Retinal pigment epithelial cell (primary cell): ENCODE measurements around the gene MPRIP.
A peak's percentile ranks its signal among the peaks of the same experiment; 100 is the strongest.

Experiments
- DNase-seq: peaks from one replicate; pipeline ENCODE4 v3.0.0-alpha.2; 2010; ENCODE audit warnings: low read depth
- H3K4me3 ChIP-seq: 2 replicates; pipeline ENCODE4 v1.5.1; 2011; ENCODE audit warnings: mild to moderate bottlenecking, low read length, control low read depth, moderate library complexity
- CTCF ChIP-seq: conservative IDR thresholded peaks from 2 replicates; pipeline ENCODE4 v1.5.1; 2011; ENCODE audit warnings: low read depth, low read length, control low read depth, inconsistent platforms

MPRIP gene

GRCh38 chr17:17235212-17236174 is 193.2 kb downstream of the MPRIP start:
- no peak for TF ChIP-seq CTCF
- H3K4me3 ChIP-seq = peak overlapping the region; percentile 59
- DNase-seq = peak; percentile 22

- peak overlapping the region; percentile 59 for H3K4me3 ChIP-seq
- DNase-seq = no peak
- TF ChIP-seq CTCF = no peak
Measured at GRCh38 chr17:17236295-17237025, 194.2 kb downstream of the MPRIP start.

GRCh38 chr17:17237026-17237799 is 195.0 kb downstream of the MPRIP start, which contains the start of gene FLCN:
TSS of gene FLCN (minus strand) at chr17:17237168. CDS start at chr17:17228137, 9,031 bp downstream.
- peak within 1 kb of the TSS; percentile 59 for H3K4me3 ChIP-seq
- TF ChIP-seq CTCF = no peak
- DNase-seq = peak; percentile 51

GRCh38 chr17:17239832-17240231 is 197.6 kb downstream of the MPRIP start:
- no peak for DNase-seq
- TF ChIP-seq CTCF = no peak
- H3K4me3 ChIP-seq = no peak overlapping the region

- no peak for TF ChIP-seq CTCF
- no peak for DNase-seq
- no peak overlapping the region for H3K4me3 ChIP-seq
Measured at GRCh38 chr17:17241656-17242055, 199.4 kb downstream of the MPRIP start.

GRCh38 chr17:17242246-17242645 is 200.0 kb downstream of the MPRIP start:
- no peak for TF ChIP-seq CTCF
- DNase-seq = no peak
- no peak overlapping the region for H3K4me3 ChIP-seq
